WTC11 (cell line): ENCODE measurements around the gene TMEM179. TPM values are rescaled to one million over a fixed set of nuclear protein-coding genes. Genes with fewer than 3 reads are reported as not detected.

Source experiments
- ATAC-seq: fragments of 200-7000 bp; cut with Tn5 transposase; 2 replicates; pipeline ENCODE4 v1.10.0; 2021; ENCODE audit warnings: mild to moderate bottlenecking, moderate library complexity
- CTCF ChIA-PET: fragments of 300-600 bp; sonication (Branson Sonifier 250); formaldehyde crosslinking; loops from one replicate; lab custom pipeline; 2021; ENCODE audit warnings: antibody characterized with exemption; lab: Charles Lee
- POLR2A ChIA-PET: fragments of 350-600 bp; sonication (Branson Sonifier 250); formaldehyde crosslinking; loops from one replicate; lab custom pipeline; 2021; ENCODE audit warnings: antibody characterized with exemption; lab: Charles Lee
- DNase-seq: peaks from one replicate; pipeline ENCODE4 v3.0.0; 2021; ENCODE audit warnings: low spot score
- H3K27ac Mint-ChIP-seq: 2 replicates; pipeline ENCODE4 v1.8.0; 2021; ENCODE audit warnings: mixed read lengths
- H3K27me3 Mint-ChIP-seq: 2 replicates; pipeline ENCODE4 v1.8.0; 2021; ENCODE audit warnings: low read depth, mild to moderate bottlenecking, moderate library complexity, mixed read lengths
- H3K36me3 Mint-ChIP-seq: 2 replicates; pipeline ENCODE4 v1.8.0; 2021; ENCODE audit warnings: mixed read lengths
- H3K4me1 Mint-ChIP-seq: 2 replicates; pipeline ENCODE4 v1.8.0; 2022; ENCODE audit warnings: mixed read lengths
- H3K4me3 Mint-ChIP-seq: 2 replicates; pipeline ENCODE4 v1.8.0; 2021; ENCODE audit warnings: mild to moderate bottlenecking, moderate library complexity, mixed read lengths
- H3K9me3 Mint-ChIP-seq: 2 replicates; pipeline ENCODE4 v1.8.0; 2021; ENCODE audit warnings: mixed read lengths
- AFF4 ChIP-seq: sonication (generic); formaldehyde crosslinking; IDR thresholded peaks from 2 replicates; pipeline ENCODE4 v1.8.1; 2023; ENCODE audit warnings: mild to moderate bottlenecking, missing genetic modification reagents, borderline replicate concordance
- CDX4 ChIP-seq: fragments of 250-450 bp; sonication (Bioruptor Pico); IDR thresholded peaks from 2 replicates; pipeline ENCODE4 v1.9.0; 2021; ENCODE audit warnings: moderate library complexity, mild to moderate bottlenecking, inconsistent platforms, borderline replicate concordance
- CREM ChIP-seq: sonication (generic); formaldehyde crosslinking; IDR thresholded peaks from 2 replicates; pipeline ENCODE4 v1.8.1; 2022; ENCODE audit warnings: mild to moderate bottlenecking, missing genetic modification reagents, moderate library complexity
- FOXP1 ChIP-seq: sonication (generic); formaldehyde crosslinking; IDR thresholded peaks from 2 replicates; pipeline ENCODE4 v1.8.0; 2022; ENCODE audit warnings: missing genetic modification reagents, mild to moderate bottlenecking, moderate library complexity, borderline replicate concordance
- IRF1 ChIP-seq: sonication (generic); formaldehyde crosslinking; IDR thresholded peaks from 2 replicates; pipeline ENCODE4 v1.8.0; 2023; ENCODE audit warnings: missing genetic modification reagents
- JUN ChIP-seq: sonication (generic); formaldehyde crosslinking; IDR thresholded peaks from 2 replicates; pipeline ENCODE4 v1.8.0; 2023; ENCODE audit warnings: mild to moderate bottlenecking, missing genetic modification reagents
- KAT7 ChIP-seq: sonication (generic); formaldehyde crosslinking; IDR thresholded peaks from 2 replicates; pipeline ENCODE4 v1.8.1; 2023; ENCODE audit warnings: missing genetic modification reagents, mild to moderate bottlenecking, borderline replicate concordance
- TEAD4 ChIP-seq: sonication (generic); formaldehyde crosslinking; IDR thresholded peaks from 2 replicates; pipeline ENCODE4 v1.8.0; 2022; ENCODE audit warnings: mild to moderate bottlenecking, missing genetic modification reagents
- ZBTB43 ChIP-seq: sonication (generic); formaldehyde crosslinking; IDR thresholded peaks from 2 replicates; pipeline ENCODE4 v1.8.1; 2023; ENCODE audit warnings: mild to moderate bottlenecking, missing genetic modification reagents
- ZNF138 ChIP-seq: sonication (generic); formaldehyde crosslinking; conservative IDR thresholded peaks from 2 replicates; pipeline ENCODE4 v1.8.1; 2022; ENCODE audit warnings: mild to moderate bottlenecking, moderate library complexity, missing genetic modification reagents
- ZNF396 ChIP-seq: fragments of 250-450 bp; sonication (Bioruptor Pico); IDR thresholded peaks from 2 replicates; pipeline ENCODE4 v1.8.0; 2021; ENCODE audit warnings: mild to moderate bottlenecking, moderate library complexity, borderline replicate concordance
- ZNF423 ChIP-seq: fragments of 250-450 bp; sonication (Bioruptor Pico); IDR thresholded peaks from 2 replicates; pipeline ENCODE4 v2.1.2; 2022; ENCODE audit warnings: mild to moderate bottlenecking, moderate library complexity
- ZNF425 ChIP-seq: fragments of 250-450 bp; sonication (Bioruptor Pico); conservative IDR thresholded peaks from 2 replicates; pipeline ENCODE4 v1.9.0; 2021; ENCODE audit warnings: mild to moderate bottlenecking
- ZNF671 ChIP-seq: fragments of 250-450 bp; sonication (Bioruptor Pico); IDR thresholded peaks from 2 replicates; pipeline ENCODE4 v1.8.0; 2021; ENCODE audit warnings: mild to moderate bottlenecking
- total RNA-seq: library from RNA; stranded (reverse); gene quantifications from 3 replicates; pipeline ENCODE4 v1.2.3, GENCODE V29; 2021
- TF ChIP-seq, protein P1 (sequence below): sonication (generic); formaldehyde crosslinking; IDR thresholded peaks from 2 replicates; pipeline ENCODE4 v1.8.1; 2022; ENCODE audit warnings: mild to moderate bottlenecking, moderate library complexity, missing genetic modification reagents
- TF ChIP-seq, protein P2 (sequence below): sonication (generic); formaldehyde crosslinking; IDR thresholded peaks from 2 replicates; pipeline ENCODE4 v1.8.0; 2023; ENCODE audit warnings: mild to moderate bottlenecking, missing genetic modification reagents

TMEM179 gene
- total RNA-seq, 1 experiment from 2014 or later = 2.4 TPM

DNA sequence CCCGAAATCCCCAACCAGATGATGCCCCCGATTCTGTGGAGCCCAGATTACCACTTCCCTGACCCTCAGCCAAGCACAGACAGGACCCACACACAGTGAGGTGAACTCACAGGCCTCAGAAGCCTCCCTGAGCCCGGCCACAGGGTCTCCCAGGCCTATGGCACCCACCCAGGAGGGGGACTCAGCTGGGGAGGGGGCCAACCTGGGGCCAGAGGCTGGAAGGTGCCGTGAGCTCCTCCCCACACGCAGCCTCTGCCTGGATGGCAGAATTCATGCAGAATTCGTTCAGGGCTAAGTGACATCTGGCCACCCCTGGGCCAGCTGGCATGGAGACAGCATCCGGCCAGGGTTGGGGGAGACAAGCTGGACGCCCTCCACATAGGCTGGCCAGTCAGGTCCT, 11.8 kb downstream of the TMEM179 start (continued):
- TF ChIP-seq ZNF671 (CRISPR knock-in tag) = no peak

DNA sequence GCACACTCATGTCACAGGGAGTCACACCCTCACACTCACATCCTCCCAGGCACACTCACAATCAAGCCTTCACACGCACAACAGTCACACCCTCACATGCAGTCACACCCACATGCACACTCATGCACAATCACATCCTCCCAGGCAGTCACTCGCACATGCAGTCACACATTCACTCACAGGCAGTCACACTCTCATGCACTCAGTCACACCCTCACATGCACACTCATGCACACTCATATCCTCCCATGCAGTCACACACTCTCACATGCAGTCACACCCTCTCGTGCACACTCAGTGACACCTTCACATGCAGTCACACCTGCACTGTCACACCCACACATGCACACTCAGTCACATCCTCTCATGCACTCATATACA, 12.3 kb downstream of the TMEM179 start:
- H3K9me3 Mint-ChIP-seq = no peaks in the 10 kb centered on the region
- CTCF ChIA-PET = interaction anchor here (1.4 kb wide), 1 partner anchor 13 kb away, joined by 3 read pairs; the partner anchor contains the start of gene C14orf180
- H3K4me3 Mint-ChIP-seq = no peak overlapping the region
- DNase-seq = no peak
- peak overlapping the region; percentile 21 for H3K27ac Mint-ChIP-seq
- no peaks in the 10 kb centered on the region for H3K27me3 Mint-ChIP-seq
- no peaks in the 10 kb centered on the region for H3K36me3 Mint-ChIP-seq
- TF ChIP-seq ZNF425 (CRISPR knock-in tag) = no peak
- TF ChIP-seq ZBTB43 (CRISPR knock-in tag) = peak; percentile 87; the same call in 1 of the 2 replicates
- TF ChIP-seq ZNF138 (CRISPR knock-in tag) = no peak
- TF ChIP-seq, protein P1, sequence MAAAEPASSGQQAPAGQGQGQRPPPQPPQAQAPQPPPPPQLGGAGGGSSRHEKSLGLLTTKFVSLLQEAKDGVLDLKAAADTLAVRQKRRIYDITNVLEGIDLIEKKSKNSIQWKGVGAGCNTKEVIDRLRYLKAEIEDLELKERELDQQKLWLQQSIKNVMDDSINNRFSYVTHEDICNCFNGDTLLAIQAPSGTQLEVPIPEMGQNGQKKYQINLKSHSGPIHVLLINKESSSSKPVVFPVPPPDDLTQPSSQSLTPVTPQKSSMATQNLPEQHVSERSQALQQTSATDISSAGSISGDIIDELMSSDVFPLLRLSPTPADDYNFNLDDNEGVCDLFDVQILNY (CRISPR knock-in tag) = no peak
- TF ChIP-seq IRF1 (CRISPR knock-in tag) = no peak
- no peak for TF ChIP-seq AFF4 (CRISPR knock-in tag)
- TF ChIP-seq FOXP1 = no peak
- TF ChIP-seq, all 79 proteins: peak for 1
- POLR2A ChIA-PET = no interaction called here
- no peak for ATAC-seq
- no peaks in the 10 kb centered on the region for H3K4me1 Mint-ChIP-seq

DNA sequence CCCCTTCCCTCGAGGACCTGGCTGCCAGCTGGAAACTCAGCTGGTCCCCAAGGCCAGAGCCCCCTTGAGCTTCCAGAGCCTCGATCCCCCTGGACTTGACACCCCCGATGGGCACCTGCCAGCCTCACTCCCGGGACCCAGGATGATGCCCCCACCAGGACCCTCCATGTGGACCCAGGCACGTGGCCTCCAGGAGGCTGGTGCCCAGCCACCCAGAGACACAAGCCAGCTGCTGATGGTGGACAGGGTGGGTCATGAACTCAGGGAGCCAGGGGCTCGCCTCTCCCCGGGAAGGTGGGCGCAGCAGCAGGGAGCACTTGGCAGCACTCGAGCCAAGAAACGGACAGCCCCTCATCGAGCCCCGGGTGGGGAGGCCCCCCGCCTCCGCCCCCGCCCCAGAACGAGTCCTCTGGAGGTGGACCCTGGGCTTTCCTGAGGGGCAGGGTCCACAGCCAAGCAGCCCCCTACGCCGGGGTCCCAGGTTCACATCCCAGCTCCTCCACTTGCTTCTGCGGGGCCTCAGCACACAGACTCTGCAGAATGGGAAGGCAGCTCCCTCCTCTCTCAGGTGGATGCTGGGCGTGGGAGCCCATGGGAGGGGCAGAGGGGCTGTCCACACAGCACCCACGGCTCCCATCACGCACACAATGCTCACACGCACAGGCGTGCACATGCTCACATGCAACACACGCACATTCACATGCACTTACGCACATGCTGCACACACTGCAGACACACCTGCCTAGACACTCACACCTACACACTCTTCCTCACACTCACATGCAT, 12.9 kb downstream of the TMEM179 start:
- Mint-ChIP-seq H3K36me3 (no peaks in the 10 kb centered on the region), H3K27ac (peak overlapping the region; percentile 21)
- CTCF ChIA-PET = interaction anchor here (1.2 kb wide), 1 partner anchor 9 kb away, joined by 3 read pairs; no protein-coding TSS in a partner anchor
- no peak for TF ChIP-seq JUN (CRISPR knock-in tag)
- TF ChIP-seq, protein P2, sequence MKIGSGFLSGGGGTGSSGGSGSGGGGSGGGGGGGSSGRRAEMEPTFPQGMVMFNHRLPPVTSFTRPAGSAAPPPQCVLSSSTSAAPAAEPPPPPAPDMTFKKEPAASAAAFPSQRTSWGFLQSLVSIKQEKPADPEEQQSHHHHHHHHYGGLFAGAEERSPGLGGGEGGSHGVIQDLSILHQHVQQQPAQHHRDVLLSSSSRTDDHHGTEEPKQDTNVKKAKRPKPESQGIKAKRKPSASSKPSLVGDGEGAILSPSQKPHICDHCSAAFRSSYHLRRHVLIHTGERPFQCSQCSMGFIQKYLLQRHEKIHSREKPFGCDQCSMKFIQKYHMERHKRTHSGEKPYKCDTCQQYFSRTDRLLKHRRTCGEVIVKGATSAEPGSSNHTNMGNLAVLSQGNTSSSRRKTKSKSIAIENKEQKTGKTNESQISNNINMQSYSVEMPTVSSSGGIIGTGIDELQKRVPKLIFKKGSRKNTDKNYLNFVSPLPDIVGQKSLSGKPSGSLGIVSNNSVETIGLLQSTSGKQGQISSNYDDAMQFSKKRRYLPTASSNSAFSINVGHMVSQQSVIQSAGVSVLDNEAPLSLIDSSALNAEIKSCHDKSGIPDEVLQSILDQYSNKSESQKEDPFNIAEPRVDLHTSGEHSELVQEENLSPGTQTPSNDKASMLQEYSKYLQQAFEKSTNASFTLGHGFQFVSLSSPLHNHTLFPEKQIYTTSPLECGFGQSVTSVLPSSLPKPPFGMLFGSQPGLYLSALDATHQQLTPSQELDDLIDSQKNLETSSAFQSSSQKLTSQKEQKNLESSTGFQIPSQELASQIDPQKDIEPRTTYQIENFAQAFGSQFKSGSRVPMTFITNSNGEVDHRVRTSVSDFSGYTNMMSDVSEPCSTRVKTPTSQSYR (CRISPR knock-in tag) = no peak
- TF ChIP-seq KAT7 (CRISPR knock-in tag) = no peak
- TF ChIP-seq ZNF423 (CRISPR knock-in tag) = no peak
- no peak for TF ChIP-seq CDX4 (CRISPR knock-in tag)
- TF ChIP-seq TEAD4 (CRISPR knock-in tag) = no peak
- TF ChIP-seq, protein P1 (CRISPR knock-in tag) = no peak
- TF ChIP-seq CREM (CRISPR knock-in tag) = no peak
- no peak for TF ChIP-seq ZBTB43 (CRISPR knock-in tag)
- TF ChIP-seq ZNF396 (CRISPR knock-in tag) = no peak

More for the DNA sequence above, 12.9 kb downstream of the TMEM179 start:
- DNase-seq = no peak
- POLR2A ChIA-PET = no interaction called here
- no peak overlapping the region for H3K4me3 Mint-ChIP-seq
- no peaks in the 10 kb centered on the region for H3K4me1 Mint-ChIP-seq
- ATAC-seq = no peak
- H3K27me3 Mint-ChIP-seq = no peaks in the 10 kb centered on the region
- H3K9me3 Mint-ChIP-seq = no peaks in the 10 kb centered on the region
